Transverse colon (tissue), 4 donors: ENCODE measurements around the gene HMGB1. TPM values are rescaled to one million over a fixed set of nuclear protein-coding genes. Genes with fewer than 3 reads are reported as not detected.

Source experiments
- DNase-seq: peaks from one replicate; pipeline ENCODE4 v3.0.0-alpha.2; 2019
- H3K27ac ChIP-seq, 4 donors: fragments of 200-600 bp; sonication (generic); 2 replicates each; pipeline ENCODE4 v1.5.1; 2016 to 2018; ENCODE audit warnings: inconsistent platforms in 4 of 4
- H3K27me3 ChIP-seq: fragments of 200-600 bp; sonication (generic); 2 replicates; pipeline ENCODE4 v1.5.1; 2017; ENCODE audit warnings: inconsistent platforms
- H3K36me3 ChIP-seq, 4 donors: fragments of 200-600 bp; sonication (generic); 2 replicates each; pipeline ENCODE4 v1.5.1; 2017 to 2019; ENCODE audit warnings: inconsistent platforms in 4 of 4
- H3K4me1 ChIP-seq, 4 donors: fragments of 200-600 bp; sonication (generic); 2 replicates each; pipeline ENCODE4 v1.5.1; 2017 to 2020; ENCODE audit warnings: inconsistent platforms in 4 of 4
- H3K4me3 ChIP-seq, 4 donors: fragments of 200-600 bp; sonication (generic); 1 replicate in 1 of 4; 2 replicates in 3 of 4; pipeline versions ENCODE4 v1.5.1 to v1.6.1; 2017 to 2019; ENCODE audit warnings: inconsistent platforms in 4 of 4
- H3K9me3 ChIP-seq, 2 donors: fragments of 200-600 bp; sonication (generic); 2 replicates each; pipeline ENCODE4 v1.5.1; 2017 to 2019; ENCODE audit warnings: inconsistent platforms in 2 of 2
- CTCF ChIP-seq, 5 experiments: fragments of 200-600 bp in 3 of 5; fragments of 450-650 bp in 2 of 5; sonication (generic) in 3 of 5; IDR thresholded peaks; 1 replicate in 2 of 5; 2 replicates in 3 of 5; pipeline ENCODE4 v1.5.1; 2016 to 2017; ENCODE audit warnings: antibody characterized with exemption in 5 of 5, inconsistent platforms in 3 of 5, mild to moderate bottlenecking in 2 of 5, moderate library complexity in 1 of 5
- EP300 ChIP-seq: sonication (generic); formaldehyde crosslinking; IDR thresholded peaks from one replicate; pipeline ENCODE4 v1.6.1; 2017; ENCODE audit warnings: antibody characterized with exemption, low read depth
- POLR2A ChIP-seq: fragments of 450-650 bp; IDR thresholded peaks from one replicate; pipeline ENCODE4 v1.6.1; 2016; ENCODE audit warnings: antibody characterized with exemption, mild to moderate bottlenecking, moderate library complexity
- POLR2AphosphoS5 ChIP-seq, 3 donors: sonication (generic); formaldehyde crosslinking; IDR thresholded peaks; one replicate each; pipeline ENCODE4 v1.6.1; 2016; ENCODE audit warnings: antibody characterized with exemption in 3 of 3
- WGBS, 2 donors: methylation state at CpG; one replicate each; pipeline ENCODE4 v1.1.5; 2018; ENCODE audit warnings: low coverage in 1 of 2; 5-methylcytosine and 5-hydroxymethylcytosine counted together
- in situ Hi-C, 4 donors: fragments of 200-750 bp; cut with MboI; loops; one replicate each; pipeline versions ENCODE4 v1.15.0 to v1.15.1; 2017; ENCODE audit warnings: low sequenced_read_pairs in 3 of 4, low pct_ligation_motif_present in 1 of 4, low pct_unique_long_range_greater_than_20kb in 1 of 4
- intact Hi-C: fragments of 100-400 bp; cut with DNase I; formaldehyde crosslinking; loops from one replicate; pipeline ENCODE4 v1.15.1; 2023; ENCODE audit warnings: low total_unique reads
- total RNA-seq, 4 donors: library from RNA; depleted of rRNA; stranded (reverse); fragments of >200 nt; gene quantifications; one replicate each; pipeline ENCODE4 v1.1.0, GENCODE V29; 2016

Gene HMGB1
- total RNA-seq, 4 donors from 2014 or later, result 131 to 274 (median 152) TPM

- WGBS, 2 donors, result 65 to 72% methylated on average over 3 of the region's 3 CpGs
- DNase-seq, result no peak
- TF ChIP-seq CTCF (IDR thresholded peaks at IDR 0.05), result no peak
- no peak for TF ChIP-seq POLR2A
- no peak for TF ChIP-seq POLR2AphosphoS5 (IDR thresholded peaks at IDR 0.05)
- no peak for TF ChIP-seq EP300
- no peaks in the 10 kb centered on the region for H3K4me1 ChIP-seq
- H3K27ac ChIP-seq, result no peak overlapping the region
- intact Hi-C loops (no loop called here), in situ Hi-C loops (no loop called here)
- H3K36me3 ChIP-seq, result no peaks in the 10 kb centered on the region
- no peaks in the 10 kb centered on the region for H3K27me3 ChIP-seq
- no peak overlapping the region for H3K4me3 ChIP-seq
- no peaks in the 10 kb centered on the region for H3K9me3 ChIP-seq
These were observed 29.8 kb downstream of the HMGB1 start for GRCh38 chr13:30435911-30436451.

GRCh38 chr13:30431269-30431940, 34.3 kb downstream of the HMGB1 start:
- Histone ChIP-seq H3K4me1 (peaks cover 0 to 8% (median 2%) of the 10 kb centered on the region in 4 donors), H3K36me3 (no peaks in the 10 kb centered on the region), H3K27ac (peak overlapping the region in 1 of 4 donors; percentile 48), H3K4me3 (no peak overlapping the region), H3K27me3 (no peaks in the 10 kb centered on the region), H3K9me3 (no peaks in the 10 kb centered on the region)
- WGBS, 2 donors, result 64 to 79% methylated on average over 2 of the region's 2 CpGs
- intact Hi-C loops, result no loop called here
- in situ Hi-C loops, result no loop called here
- no peak for TF ChIP-seq POLR2AphosphoS5 (IDR thresholded peaks at IDR 0.05)
- no peak for TF ChIP-seq POLR2A
- TF ChIP-seq CTCF (IDR thresholded peaks at IDR 0.05), result no peak
- TF ChIP-seq EP300, result no peak
- no peak for DNase-seq

DNA sequence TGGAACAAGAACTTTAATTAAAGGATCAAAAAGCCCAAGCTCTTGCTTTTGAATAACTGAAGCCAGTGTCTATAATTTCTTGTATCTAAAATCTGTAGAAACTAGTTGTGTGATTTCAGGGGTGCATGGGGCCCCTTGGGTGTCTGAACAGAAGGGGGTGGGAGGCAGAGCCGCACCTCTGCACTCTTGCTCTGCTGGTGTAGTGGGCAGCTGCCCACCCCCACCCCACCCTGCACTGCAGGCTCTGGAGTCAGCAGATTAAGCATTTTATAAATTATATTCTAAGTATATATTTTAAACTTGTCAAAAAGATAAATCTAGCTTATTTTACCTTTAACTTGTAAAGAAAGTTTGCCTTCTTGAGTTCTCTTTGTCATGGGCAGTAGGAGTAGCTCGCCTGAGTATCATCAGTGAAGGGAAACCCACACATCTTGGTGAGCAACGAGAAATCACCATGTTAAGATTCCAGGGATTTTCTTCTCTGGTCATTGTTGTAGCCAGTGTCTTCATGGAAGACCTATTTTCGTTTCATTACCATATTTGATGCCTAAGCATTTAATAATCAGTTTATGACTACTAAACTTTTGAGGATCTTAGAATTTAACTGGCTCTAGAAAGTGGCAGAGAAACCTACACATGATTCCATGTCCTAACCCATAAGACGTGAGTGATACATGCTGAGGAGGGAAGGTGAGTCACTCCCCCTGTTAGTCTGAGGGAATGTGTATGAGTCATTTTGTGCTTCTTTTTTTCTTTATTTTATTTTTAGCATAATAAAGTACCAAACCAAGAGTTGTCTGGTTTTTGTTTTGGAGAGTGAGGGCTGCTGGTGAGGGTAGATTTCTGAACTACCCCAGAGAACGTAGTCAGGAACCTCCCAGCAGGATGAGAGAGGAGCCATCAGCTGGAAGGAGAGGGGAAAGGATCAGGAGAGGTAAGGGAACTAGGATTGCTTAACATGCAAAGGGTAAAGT, 35.7 kb downstream of the HMGB1 start:
- TF ChIP-seq POLR2A (no peak), EP300 (no peak), CTCF (IDR thresholded peaks at IDR 0.05) (no peak), POLR2AphosphoS5 (IDR thresholded peaks at IDR 0.05) (no peak)
- intact Hi-C loops (no loop called here), in situ Hi-C loops (no loop called here)
- no peaks in the 10 kb centered on the region for H3K9me3 ChIP-seq
- H3K36me3 ChIP-seq, result no peaks in the 10 kb centered on the region
- H3K27ac ChIP-seq, result peak overlapping the region in 3 of 4 donors; percentile 14 to 57 (median 48)
- peaks cover 0 to 8% (median 2%) of the 10 kb centered on the region in 4 donors for H3K4me1 ChIP-seq
- 56 to 58% methylated on average over 4 to 6 of the region's 6 CpGs for WGBS, 2 donors
- DNase-seq, result no peak
- no peak overlapping the region for H3K4me3 ChIP-seq
- no peaks in the 10 kb centered on the region for H3K27me3 ChIP-seq

- Histone ChIP-seq H3K4me3 (no peak overlapping the region), H3K27ac (peak overlapping the region in 1 of 4 donors; percentile 14), H3K9me3 (no peaks in the 10 kb centered on the region), H3K36me3 (no peaks in the 10 kb centered on the region), H3K4me1 (peaks cover 0 to 8% (median 2%) of the 10 kb centered on the region in 4 donors), H3K27me3 (no peaks in the 10 kb centered on the region)
- in situ Hi-C loops, result no loop called here
- 84 to 86% methylated on average over 2 to 3 of the region's 3 CpGs for WGBS, 2 donors
- no peak for DNase-seq
- intact Hi-C loops, result no loop called here
- TF ChIP-seq POLR2A, result no peak
- no peak for TF ChIP-seq EP300
- TF ChIP-seq CTCF (IDR thresholded peaks at IDR 0.05), result no peak
- TF ChIP-seq POLR2AphosphoS5 (IDR thresholded peaks at IDR 0.05), result no peak
These were observed 36.5 kb downstream of the HMGB1 start for GRCh38 chr13:30429235-30429634.
